SIG-M5 treated with dmso at 0.1 percent for 504 hours (cell line): Measurements from ENCODE around the gene SYNDIG1.

Experiments
- DNase-seq: peaks from one replicate; lab custom pipeline; 2025; ENCODE audit not compliant: unreplicated experiment; lab: John Stamatoyannopoulos, UW

Gene SYNDIG1

GRCh38 chr20:24519476-24519875 lies 50.0 kb downstream of the SYNDIG1 start:
- DNase-seq: no peak

DNA sequence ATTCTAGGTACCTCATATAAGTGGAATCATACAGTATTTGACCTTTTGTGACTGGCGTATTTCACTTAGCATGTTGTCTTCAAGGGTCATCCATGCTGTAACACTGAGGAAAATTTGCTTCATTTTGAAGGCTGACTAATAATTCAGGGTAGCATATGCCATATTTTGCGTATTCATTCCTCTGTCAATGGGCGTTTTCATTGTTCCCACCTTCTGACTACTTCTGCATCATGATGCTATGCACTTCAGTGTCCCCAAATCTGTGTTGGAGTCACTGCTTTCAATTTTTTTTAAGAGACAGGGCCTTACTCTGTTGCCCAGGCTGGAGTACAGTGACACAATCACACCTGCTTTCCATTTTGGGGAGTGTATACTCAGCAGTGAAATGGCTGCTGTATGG lies 51.6 kb downstream of the SYNDIG1 start:
- DNase-seq: no peak

DNA sequence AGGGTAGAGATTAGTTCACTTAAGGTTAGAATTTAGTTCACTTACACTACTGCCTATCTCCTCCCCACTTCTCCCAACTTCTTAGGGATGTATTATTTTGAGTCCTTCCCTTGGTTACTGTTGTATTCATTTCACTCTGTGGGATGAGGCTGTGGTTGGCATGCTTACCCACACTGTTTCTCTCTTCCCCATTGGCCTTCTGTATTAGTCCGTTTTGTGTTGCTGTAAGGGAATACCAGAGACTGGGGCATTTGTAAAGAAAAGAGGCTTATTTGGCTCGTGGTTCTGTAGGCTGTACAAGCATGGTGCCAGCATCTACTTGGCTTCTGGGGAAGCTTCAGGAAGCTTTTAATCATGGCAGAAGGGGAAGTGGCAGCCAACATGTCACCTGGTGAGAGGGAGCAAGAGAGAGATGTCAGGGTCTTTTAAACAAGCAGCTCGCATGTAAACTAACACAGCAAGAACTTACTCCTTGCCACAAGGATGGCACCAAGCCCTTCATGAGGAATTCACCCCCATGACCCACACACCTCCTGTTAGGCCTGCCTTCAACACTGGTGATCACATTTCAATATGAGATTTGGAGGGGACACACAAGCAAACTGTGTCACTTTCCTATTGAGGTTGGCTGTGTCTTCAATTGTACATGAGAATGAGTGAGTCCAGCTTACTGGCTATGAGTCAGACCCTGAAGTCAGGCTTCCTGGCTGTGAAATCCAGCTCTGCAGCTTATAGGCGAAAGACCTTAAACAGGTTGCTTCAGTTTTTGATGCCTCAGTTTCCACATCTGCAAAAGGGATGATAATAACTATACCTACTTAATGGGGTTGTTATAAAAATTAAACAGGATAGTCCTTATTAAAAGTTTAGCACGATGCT lies 53.3 kb downstream of the SYNDIG1 start:
- no peak for DNase-seq

DNA sequence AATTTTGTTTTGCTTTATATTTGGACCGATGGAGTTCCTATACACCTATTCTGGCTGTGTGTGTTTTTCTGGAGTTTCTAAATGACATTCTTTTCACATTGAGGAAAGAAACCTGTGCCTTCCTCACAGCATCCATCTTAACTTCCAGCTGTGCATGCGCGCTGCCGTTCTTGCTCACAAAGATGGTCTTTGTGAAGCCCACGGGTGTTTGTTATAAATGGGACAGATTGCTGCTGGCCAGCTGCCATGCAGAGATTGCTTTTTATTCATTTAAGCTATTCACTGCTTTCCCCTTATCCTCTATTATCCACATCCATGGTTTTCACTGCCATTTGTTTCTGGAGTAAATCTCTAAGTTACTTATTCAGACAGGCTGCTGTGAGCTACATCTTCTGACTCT lies 54.2 kb downstream of the SYNDIG1 start:
- DNase-seq: no peak

GRCh38 chr20:24528583-24529368 lies 59.3 kb downstream of the SYNDIG1 start:
- no peak for DNase-seq

DNA sequence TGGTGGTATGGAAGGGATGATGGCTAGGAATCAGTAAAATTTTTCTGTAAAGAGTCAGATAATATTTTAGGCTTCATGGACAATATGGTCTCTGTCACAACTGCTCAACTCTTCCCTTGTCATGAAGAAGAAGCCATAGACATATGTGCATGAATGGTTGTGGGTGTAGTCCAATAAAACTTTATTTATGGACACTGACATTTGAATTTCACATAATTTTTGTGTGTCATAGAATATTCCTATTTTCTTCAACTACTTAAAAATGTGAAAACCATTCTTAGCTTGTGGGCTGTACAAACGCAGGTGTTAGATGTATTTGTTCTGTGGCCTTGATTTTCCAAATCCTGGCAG lies 59.9 kb downstream of the SYNDIG1 start:
- no peak for DNase-seq

- DNase-seq: no peak
These were observed 60.8 kb downstream of the SYNDIG1 start for GRCh38 chr20:24530131-24530680.

GRCh38 chr20:24531202-24531601 lies 61.8 kb downstream of the SYNDIG1 start:
- DNase-seq: no peak

DNA sequence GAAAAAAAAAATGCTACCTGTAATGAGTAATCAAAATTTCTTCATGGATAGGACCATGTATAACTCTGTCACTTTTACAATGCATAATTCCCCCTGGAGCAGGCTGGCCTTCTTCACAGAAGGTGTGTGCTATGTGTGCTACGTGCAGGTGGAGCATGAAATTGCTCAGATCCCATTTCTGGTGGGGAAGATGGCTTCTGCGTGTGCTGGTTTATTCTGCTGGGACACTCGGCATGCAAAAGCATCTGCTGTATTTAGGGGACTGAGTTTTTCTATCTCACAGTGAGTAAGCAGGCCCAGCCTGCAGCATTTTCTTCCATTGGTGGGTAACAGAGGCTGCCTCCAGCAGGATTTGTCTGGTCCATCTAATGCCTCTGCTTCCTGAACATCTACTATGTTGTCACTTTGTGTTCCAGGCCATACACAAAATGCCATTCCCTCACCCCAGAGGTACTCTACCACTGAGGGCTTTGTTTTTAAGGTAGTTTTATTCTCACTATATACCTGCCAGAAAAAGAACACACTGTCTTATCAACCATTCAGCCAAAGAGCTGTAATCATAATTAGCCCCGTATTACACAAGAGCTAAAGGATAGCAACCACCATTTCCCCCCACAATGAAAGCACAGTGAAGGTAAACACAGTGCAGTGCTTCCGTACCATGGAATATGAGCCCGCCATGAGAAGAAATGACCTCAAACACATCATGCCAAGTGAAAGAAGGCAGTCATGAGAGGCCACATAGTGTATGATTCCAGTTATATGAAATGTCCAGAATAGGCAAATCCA lies 62.4 kb downstream of the SYNDIG1 start:
- DNase-seq: no peak

DNA sequence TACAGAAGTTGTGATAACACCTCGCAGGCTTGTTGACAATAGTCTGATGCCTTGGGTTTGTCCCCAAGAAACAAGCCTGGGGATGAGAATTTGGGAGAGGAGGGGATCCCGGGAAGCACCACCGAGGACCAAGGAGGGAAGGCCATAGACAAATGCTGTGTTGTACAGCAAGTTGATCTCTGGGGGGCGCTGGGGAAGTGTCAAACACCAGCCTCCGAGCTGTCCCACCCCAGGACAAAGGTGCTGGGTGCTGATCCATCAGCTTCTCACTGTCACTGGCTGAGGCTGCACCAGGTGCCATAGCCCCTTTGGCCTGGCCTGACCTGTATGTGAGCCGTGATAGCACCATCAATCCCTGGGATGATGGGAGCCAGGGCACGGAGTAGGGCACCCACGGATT lies 64.0 kb downstream of the SYNDIG1 start:
- DNase-seq: no peak

DNA sequence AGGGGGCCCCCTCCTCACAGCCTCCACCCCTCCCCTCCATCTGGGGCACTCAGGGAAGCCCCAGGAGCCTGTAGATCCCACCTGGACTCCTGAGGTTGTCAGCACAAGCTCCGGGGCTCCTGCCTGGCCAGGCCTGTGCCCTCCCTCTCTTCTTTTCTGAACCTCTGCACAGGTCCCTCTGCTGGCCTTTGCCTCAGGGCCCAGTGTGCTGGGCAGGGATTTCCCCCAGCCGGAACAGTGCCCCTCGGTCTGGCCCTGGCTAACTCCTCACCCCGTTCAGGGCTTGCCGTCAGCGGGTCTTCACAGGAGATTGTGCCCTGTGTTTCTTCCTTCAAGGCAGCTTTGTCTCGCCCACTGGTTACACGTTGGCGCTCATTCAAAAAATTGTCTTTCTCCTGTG lies 64.9 kb downstream of the SYNDIG1 start:
- DNase-seq: no peak

DNA sequence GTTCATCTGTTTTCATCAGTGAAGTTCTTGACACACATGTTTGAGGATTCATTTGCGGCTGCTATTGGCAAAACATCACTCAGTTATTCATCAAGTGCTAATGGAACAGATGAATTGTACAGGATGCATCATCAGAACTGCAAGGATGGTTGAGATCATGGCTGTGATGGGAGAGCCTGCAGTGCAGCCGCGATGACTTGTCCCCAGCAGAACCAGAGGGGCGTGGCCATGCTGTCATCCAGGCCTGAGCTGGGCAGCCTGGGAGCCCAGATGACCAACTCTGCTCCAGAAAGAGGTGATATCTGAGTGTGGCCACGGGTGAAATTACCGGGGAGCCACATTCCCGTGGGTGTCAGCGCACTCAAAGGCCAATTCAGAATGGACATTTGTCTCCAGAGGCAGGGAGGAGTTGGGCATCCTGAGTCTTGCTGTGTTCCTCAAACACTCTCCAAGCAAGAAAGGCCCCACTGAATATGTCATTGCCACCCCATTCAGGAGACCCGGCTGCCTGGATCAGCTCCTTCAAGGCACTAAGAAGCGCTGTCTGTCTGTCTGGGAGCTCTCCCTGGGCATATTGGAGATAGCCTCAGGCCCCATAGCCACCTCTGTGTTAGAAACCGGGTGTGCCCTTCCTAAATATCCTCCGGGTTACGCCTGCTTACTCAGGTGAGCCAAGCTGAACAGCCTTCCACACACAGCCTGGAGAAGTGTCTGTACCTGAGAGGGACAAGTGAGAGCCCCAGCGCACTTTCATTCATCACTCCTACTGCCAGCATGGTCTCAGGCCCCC lies 66.7 kb downstream of the SYNDIG1 start:
- no peak for DNase-seq

DNA sequence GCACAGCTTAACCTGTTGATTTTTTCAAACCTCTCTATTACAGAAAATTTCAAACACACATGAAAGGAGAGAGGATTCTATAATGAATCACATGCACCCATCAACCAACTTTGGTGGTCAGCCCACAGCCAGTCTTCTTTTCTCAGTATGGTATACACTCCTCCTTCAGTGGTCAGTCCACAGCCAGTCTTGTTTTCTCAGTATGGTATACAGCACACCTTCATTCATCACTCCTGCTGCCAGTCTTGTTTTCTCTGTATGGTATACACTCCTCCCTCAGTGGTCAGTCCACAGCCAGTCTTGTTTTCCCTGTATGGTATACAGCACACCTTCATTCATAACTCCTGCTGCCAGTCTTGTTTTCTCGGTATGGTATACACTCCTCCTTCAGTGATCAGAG lies 67.8 kb downstream of the SYNDIG1 start:
- no peak for DNase-seq

- no peak for DNase-seq
These were observed 73.3 kb downstream of the SYNDIG1 start for GRCh38 chr20:24542721-24543120.

GRCh38 chr20:24543168-24543567 lies 73.7 kb downstream of the SYNDIG1 start:
- DNase-seq: no peak

DNA sequence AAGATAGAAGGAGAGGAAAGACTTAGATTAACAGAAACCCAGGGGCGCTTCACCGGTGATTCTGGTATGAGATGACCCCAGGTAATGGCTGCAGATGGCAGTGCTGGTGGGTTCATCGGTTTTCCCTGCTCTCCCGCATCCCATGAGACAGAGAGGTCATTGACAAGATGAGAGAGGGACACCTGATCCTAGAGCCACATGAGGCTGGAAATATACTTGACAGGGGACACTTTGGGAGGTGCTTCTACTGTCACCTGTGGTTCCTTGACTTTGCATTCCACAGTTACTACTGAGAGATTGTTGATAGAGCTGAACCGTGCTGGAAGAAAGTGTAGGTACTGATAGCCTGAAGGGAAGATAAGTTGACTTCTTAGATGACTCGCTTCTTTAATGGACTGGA lies 74.3 kb downstream of the SYNDIG1 start:
- no peak for DNase-seq

- no peak for DNase-seq
These were observed 74.9 kb downstream of the SYNDIG1 start for GRCh38 chr20:24544371-24544770.

DNA sequence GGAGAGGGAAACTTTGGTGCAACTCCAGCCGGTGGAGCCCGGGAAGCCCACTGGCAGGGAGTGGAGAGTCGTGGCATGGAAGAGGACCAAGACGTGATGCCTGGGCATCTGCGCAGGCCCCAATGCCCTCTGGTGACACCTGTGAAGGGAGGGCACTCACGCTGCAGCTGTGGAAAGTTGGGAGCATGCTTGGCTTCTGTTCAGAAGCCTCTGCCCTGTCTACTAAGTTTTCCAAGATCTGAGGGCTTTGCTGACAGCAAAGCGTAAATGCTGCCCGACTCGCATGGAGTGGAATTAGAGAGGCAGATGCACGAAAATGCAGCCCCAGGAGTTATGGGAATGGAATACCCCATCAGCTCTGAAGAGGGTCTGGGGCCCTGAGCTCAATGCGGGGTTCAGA lies 75.7 kb downstream of the SYNDIG1 start:
- DNase-seq: no peak

DNA sequence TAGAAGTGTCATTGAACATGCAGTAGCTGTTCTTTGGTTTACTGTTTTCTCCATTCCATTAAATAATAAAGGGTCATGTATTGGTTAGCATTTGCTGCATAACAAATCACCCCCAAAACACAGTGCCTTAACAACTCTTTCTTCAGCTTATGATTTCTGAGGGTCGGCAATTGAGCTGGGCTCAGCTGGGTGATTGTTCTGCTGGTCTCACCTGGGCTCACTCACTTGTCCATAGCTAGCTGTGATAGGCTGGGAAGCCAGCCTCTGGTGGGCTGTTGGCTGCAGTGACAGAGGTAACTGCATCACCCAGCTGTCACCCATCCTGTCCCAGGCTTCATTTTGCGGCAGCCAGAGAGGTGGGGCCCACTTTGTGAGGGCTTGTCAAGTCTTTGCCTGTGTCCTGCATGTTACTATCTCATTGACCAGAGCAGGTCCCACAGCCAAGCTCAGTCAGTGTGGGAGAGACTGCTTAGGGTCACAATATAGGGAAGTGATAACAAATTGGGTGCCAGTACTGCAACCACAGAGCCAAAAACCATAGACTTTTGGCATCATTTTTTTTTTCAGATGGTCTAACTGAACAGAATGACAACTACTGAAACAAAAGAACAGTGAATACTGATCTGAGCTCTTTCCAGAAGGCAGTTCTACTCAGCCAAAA lies 76.9 kb downstream of the SYNDIG1 start:
- DNase-seq: no peak

DNA sequence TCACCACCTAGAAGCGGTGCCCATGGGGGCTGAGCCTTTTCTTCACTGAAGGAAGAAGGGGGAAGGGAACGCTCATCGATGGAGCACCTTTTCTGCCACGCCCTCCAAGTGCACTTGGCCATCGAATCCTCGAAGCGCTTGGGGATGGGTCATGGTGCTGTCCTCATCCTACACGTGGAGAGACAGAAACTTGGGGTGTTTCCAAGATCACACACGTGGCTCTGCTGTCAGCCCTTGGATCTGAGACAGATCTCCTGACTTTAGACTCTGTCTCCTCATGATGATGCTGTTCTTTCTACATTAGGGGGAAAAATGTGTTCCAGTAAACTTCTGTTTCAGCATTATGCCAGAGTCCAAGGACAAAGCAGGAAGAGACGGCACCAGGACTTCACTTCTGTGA lies 78.5 kb downstream of the SYNDIG1 start:
- no peak for DNase-seq
